Measurements from ENCODE around the gene SLC1A3. TPM values are rescaled to one million over a fixed set of nuclear protein-coding genes. Genes with fewer than 3 reads are reported as not detected.

The SLC1A3 gene
- total RNA-seq, 1 donor from 2014 or later, result 4.0 TPM

GRCh38 chr5:36698031-36698430 lies 91.6 kb downstream of the SLC1A3 start:
- Mint-ChIP-seq H3K9me3 (ENCODE audit: unreplicated experiment) (no peaks in the 10 kb centered on the region), H3K4me1 (ENCODE audit: unreplicated experiment) (no peaks in the 10 kb centered on the region), H3K36me3 (ENCODE audit: low read depth, unreplicated experiment) (no peaks in the 10 kb centered on the region), H3K27ac (ENCODE audit: unreplicated experiment) (no peak overlapping the region), H3K4me3 (ENCODE audit: unreplicated experiment) (no peak overlapping the region), H3K27me3 (ENCODE audit: unreplicated experiment) (peaks cover 3% of the 10 kb centered on the region)
- DNase-seq (ENCODE audit: low spot score), result no peak
- TF ChIP-seq, protein P1, sequence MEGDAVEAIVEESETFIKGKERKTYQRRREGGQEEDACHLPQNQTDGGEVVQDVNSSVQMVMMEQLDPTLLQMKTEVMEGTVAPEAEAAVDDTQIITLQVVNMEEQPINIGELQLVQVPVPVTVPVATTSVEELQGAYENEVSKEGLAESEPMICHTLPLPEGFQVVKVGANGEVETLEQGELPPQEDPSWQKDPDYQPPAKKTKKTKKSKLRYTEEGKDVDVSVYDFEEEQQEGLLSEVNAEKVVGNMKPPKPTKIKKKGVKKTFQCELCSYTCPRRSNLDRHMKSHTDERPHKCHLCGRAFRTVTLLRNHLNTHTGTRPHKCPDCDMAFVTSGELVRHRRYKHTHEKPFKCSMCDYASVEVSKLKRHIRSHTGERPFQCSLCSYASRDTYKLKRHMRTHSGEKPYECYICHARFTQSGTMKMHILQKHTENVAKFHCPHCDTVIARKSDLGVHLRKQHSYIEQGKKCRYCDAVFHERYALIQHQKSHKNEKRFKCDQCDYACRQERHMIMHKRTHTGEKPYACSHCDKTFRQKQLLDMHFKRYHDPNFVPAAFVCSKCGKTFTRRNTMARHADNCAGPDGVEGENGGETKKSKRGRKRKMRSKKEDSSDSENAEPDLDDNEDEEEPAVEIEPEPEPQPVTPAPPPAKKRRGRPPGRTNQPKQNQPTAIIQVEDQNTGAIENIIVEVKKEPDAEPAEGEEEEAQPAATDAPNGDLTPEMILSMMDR (IDR thresholded peaks at IDR 0.05; ENCODE audit: unreplicated experiment), result no peak

DNA sequence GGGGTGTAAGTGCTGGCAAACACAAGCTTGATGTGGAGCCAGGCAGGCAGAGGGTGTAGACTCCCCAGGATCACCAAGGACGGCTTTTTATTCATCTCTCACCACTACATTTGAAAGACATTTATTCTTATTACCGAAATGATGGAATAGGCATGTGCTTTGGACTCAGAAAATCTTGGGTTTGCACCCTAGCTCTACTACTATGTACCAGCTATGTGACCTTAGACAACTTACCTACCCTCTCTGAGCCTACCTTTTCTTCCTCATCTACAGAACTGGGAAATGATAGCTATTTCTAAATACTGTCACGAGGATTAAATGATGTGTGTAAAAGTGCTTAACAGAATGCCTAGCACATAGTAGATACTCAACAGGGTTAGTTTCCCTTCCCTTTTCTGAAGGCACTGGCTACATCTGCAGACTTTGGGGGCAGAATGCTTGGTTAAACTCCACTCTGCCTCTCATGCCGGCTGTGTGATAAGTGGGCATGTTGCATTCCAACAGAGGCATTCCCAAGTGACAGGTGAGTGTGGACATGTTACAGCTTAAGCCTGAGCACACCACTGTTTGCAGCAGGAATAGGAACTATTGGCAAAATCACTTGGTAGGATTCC lies 94.8 kb downstream of the SLC1A3 start:
- Mint-ChIP-seq H3K27ac (ENCODE audit: unreplicated experiment) (no peak overlapping the region), H3K9me3 (ENCODE audit: unreplicated experiment) (no peaks in the 10 kb centered on the region), H3K4me3 (ENCODE audit: unreplicated experiment) (no peak overlapping the region), H3K4me1 (ENCODE audit: unreplicated experiment) (no peaks in the 10 kb centered on the region), H3K36me3 (ENCODE audit: low read depth, unreplicated experiment) (no peaks in the 10 kb centered on the region), H3K27me3 (ENCODE audit: unreplicated experiment) (peaks cover 3% of the 10 kb centered on the region)
- DNase-seq (ENCODE audit: low spot score), result no peak
- TF ChIP-seq, protein P1 (IDR thresholded peaks at IDR 0.05; ENCODE audit: unreplicated experiment), result no peak

DNA sequence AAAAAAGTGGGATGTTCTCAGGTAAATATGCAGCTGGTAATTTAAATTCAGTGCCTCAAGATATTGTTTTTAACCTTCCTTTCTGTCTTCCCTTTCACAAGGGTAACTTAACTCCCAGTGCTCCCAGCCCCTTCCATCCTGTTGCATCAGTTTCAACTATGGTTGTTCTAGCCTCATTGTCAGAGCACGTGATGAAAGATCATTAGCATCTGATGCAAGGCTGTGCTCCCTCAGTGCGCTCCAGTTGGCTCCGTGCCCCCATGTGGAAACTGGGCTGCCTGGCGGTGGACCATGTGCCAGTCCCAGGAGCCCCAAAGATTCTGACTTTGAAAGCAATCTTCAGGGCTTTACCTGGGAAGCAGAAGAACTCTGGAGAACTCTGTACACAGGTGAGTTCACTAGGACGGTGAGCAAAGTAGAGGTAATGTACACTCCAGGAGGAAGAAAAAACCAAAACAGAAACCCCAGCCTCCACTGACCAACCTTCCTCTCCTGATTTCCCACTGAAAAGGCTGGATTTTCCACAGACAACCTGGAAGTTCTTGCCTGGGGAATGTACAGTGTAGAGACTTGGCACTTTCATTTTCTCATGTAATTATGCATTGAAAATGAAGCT lies 96.9 kb downstream of the SLC1A3 start:
- no peaks in the 10 kb centered on the region for H3K9me3 Mint-ChIP-seq (ENCODE audit: unreplicated experiment)
- no peaks in the 10 kb centered on the region for H3K4me1 Mint-ChIP-seq (ENCODE audit: unreplicated experiment)
- H3K36me3 Mint-ChIP-seq (ENCODE audit: low read depth, unreplicated experiment), result no peaks in the 10 kb centered on the region
- peaks cover 3% of the 10 kb centered on the region for H3K27me3 Mint-ChIP-seq (ENCODE audit: unreplicated experiment)
- no peak for DNase-seq (ENCODE audit: low spot score)
- TF ChIP-seq, protein P1 (IDR thresholded peaks at IDR 0.05; ENCODE audit: unreplicated experiment), result no peak
- H3K4me3 Mint-ChIP-seq (ENCODE audit: unreplicated experiment), result no peak overlapping the region
- H3K27ac Mint-ChIP-seq (ENCODE audit: unreplicated experiment), result no peak overlapping the region

GRCh38 chr5:36704131-36704530 lies 97.7 kb downstream of the SLC1A3 start:
- Mint-ChIP-seq H3K9me3 (ENCODE audit: unreplicated experiment) (no peaks in the 10 kb centered on the region), H3K4me3 (ENCODE audit: unreplicated experiment) (no peak overlapping the region), H3K36me3 (ENCODE audit: low read depth, unreplicated experiment) (no peaks in the 10 kb centered on the region), H3K27me3 (ENCODE audit: unreplicated experiment) (peaks cover 3% of the 10 kb centered on the region), H3K27ac (ENCODE audit: unreplicated experiment) (no peak overlapping the region), H3K4me1 (ENCODE audit: unreplicated experiment) (no peaks in the 10 kb centered on the region)
- TF ChIP-seq, protein P1 (IDR thresholded peaks at IDR 0.05; ENCODE audit: unreplicated experiment), result no peak
- no peak for DNase-seq (ENCODE audit: low spot score)

GRCh38 chr5:36705055-36705454 lies 98.6 kb downstream of the SLC1A3 start:
- H3K9me3 Mint-ChIP-seq (ENCODE audit: unreplicated experiment), result no peaks in the 10 kb centered on the region
- no peak overlapping the region for H3K27ac Mint-ChIP-seq (ENCODE audit: unreplicated experiment)
- TF ChIP-seq, protein P1 (IDR thresholded peaks at IDR 0.05; ENCODE audit: unreplicated experiment), result no peak
- DNase-seq (ENCODE audit: low spot score), result no peak
- H3K27me3 Mint-ChIP-seq (ENCODE audit: unreplicated experiment), result peaks cover 4% of the 10 kb centered on the region
- no peaks in the 10 kb centered on the region for H3K4me1 Mint-ChIP-seq (ENCODE audit: unreplicated experiment)
- no peaks in the 10 kb centered on the region for H3K36me3 Mint-ChIP-seq (ENCODE audit: low read depth, unreplicated experiment)
- no peak overlapping the region for H3K4me3 Mint-ChIP-seq (ENCODE audit: unreplicated experiment)
